ENCODE measurements around the gene POLR2M. TPM values are rescaled to one million over a fixed set of nuclear protein-coding genes. Genes with fewer than 3 reads are reported as not detected.

POLR2M gene
- polyA plus RNA-seq, 1 donor from 2014 or later: 204 TPM

DNA sequence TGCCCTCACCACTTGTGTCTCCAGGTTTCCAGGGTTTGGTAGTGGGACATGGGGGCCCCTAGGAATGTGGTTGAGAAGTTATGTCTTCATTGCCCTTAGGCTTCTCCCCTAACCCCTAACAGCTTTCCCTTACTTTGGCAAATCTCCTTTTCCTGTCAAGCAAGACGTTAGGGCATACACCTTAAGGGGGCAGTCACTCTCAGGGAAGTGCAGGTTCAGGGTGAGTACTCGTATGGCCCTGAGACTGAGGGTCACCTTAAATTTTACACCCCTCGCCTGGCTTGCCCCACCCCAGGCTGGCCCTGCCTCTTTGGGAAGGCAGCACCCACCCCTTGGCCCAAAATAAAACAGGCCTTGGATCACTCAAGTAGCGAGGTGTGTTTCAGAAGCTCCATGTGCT is 33.5 kb downstream of the POLR2M start:
- Histone ChIP-seq H3K36me3 (ENCODE audit: insufficient read depth, low read length) (no peaks in the 10 kb centered on the region), H3K27ac (ENCODE audit: low read length) (no peak overlapping the region), H3K9me2 (ENCODE audit: insufficient read depth, low read length) (no peaks in the 10 kb centered on the region), H2AFZ (ENCODE audit: low read depth, low read length) (no peak overlapping the region), H3K4me3 (ENCODE audit: low read length) (no peak overlapping the region), H3K27me3 (ENCODE audit: insufficient read depth, low read depth, low read length) (no peaks in the 10 kb centered on the region), H3K4me2 (ENCODE audit: low read length) (no peak overlapping the region), H3K79me2 (replicated peaks; ENCODE audit: insufficient read depth, low read length) (no peaks in the 10 kb centered on the region), H3F3A (ENCODE audit: insufficient read depth, low read length, poor library complexity, severe bottlenecking) (no peaks in the 10 kb centered on the region), H3K9ac (ENCODE audit: low read length) (no peak overlapping the region), H3K9me3 (ENCODE audit: low read length) (no peaks in the 10 kb centered on the region), H4K20me1 (ENCODE audit: insufficient read depth) (no peaks in the 10 kb centered on the region)
- TF ChIP-seq, protein P1, sequence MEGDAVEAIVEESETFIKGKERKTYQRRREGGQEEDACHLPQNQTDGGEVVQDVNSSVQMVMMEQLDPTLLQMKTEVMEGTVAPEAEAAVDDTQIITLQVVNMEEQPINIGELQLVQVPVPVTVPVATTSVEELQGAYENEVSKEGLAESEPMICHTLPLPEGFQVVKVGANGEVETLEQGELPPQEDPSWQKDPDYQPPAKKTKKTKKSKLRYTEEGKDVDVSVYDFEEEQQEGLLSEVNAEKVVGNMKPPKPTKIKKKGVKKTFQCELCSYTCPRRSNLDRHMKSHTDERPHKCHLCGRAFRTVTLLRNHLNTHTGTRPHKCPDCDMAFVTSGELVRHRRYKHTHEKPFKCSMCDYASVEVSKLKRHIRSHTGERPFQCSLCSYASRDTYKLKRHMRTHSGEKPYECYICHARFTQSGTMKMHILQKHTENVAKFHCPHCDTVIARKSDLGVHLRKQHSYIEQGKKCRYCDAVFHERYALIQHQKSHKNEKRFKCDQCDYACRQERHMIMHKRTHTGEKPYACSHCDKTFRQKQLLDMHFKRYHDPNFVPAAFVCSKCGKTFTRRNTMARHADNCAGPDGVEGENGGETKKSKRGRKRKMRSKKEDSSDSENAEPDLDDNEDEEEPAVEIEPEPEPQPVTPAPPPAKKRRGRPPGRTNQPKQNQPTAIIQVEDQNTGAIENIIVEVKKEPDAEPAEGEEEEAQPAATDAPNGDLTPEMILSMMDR (IDR thresholded peaks at IDR 0.05; ENCODE audit: poor library complexity, severe bottlenecking): no peak
- no peak for TF ChIP-seq POLR2AphosphoS5 (IDR thresholded peaks at IDR 0.05)
- no peak for TF ChIP-seq SMC3 (conservative IDR thresholded peaks at IDR 0.05; ENCODE audit: poor library complexity)
- TF ChIP-seq EP300 (conservative IDR thresholded peaks at IDR 0.05; ENCODE audit: poor library complexity, severe bottlenecking): no peak
- TF ChIP-seq RAD21 (conservative IDR thresholded peaks at IDR 0.05): no peak
- no peak for TF ChIP-seq TAF1 (IDR thresholded peaks at IDR 0.05; ENCODE audit: low read depth)
- no peak for TF ChIP-seq EZH2 (IDR thresholded peaks at IDR 0.05; ENCODE audit: borderline replicate concordance, insufficient read depth, low read length, poor library complexity, severe bottlenecking)
- TF ChIP-seq, protein P2, sequence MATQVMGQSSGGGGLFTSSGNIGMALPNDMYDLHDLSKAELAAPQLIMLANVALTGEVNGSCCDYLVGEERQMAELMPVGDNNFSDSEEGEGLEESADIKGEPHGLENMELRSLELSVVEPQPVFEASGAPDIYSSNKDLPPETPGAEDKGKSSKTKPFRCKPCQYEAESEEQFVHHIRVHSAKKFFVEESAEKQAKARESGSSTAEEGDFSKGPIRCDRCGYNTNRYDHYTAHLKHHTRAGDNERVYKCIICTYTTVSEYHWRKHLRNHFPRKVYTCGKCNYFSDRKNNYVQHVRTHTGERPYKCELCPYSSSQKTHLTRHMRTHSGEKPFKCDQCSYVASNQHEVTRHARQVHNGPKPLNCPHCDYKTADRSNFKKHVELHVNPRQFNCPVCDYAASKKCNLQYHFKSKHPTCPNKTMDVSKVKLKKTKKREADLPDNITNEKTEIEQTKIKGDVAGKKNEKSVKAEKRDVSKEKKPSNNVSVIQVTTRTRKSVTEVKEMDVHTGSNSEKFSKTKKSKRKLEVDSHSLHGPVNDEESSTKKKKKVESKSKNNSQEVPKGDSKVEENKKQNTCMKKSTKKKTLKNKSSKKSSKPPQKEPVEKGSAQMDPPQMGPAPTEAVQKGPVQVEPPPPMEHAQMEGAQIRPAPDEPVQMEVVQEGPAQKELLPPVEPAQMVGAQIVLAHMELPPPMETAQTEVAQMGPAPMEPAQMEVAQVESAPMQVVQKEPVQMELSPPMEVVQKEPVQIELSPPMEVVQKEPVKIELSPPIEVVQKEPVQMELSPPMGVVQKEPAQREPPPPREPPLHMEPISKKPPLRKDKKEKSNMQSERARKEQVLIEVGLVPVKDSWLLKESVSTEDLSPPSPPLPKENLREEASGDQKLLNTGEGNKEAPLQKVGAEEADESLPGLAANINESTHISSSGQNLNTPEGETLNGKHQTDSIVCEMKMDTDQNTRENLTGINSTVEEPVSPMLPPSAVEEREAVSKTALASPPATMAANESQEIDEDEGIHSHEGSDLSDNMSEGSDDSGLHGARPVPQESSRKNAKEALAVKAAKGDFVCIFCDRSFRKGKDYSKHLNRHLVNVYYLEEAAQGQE (IDR thresholded peaks at IDR 0.05; ENCODE audit: borderline replicate concordance): no peak
- TF ChIP-seq MXI1 (conservative IDR thresholded peaks at IDR 0.05; ENCODE audit: poor library complexity, severe bottlenecking): no peak

DNA sequence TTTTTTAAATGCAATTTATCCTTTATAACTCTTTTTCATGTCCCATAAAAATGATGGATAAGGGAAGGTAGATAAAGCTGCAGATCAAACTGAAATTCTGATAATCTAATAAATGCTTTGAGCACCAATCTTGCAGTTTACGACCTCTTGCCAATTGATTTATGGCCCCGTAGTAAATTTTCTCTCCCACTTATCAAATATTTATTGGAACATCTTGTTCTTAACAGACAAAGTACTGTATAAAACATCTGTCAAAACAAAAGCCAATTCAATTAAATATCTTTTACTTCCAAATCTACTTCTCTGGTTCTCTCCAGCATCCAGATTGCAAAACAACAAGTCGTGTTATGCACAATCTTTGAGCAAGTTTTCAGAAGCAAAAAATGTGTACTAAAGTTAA is 34.6 kb downstream of the POLR2M start:
- Histone ChIP-seq H3K79me2 (replicated peaks; ENCODE audit: insufficient read depth, low read length) (no peaks in the 10 kb centered on the region), H3K9ac (ENCODE audit: low read length) (no peak overlapping the region), H3K27me3 (ENCODE audit: insufficient read depth, low read depth, low read length) (no peaks in the 10 kb centered on the region), H3K27ac (ENCODE audit: low read length) (no peak overlapping the region), H3K4me2 (ENCODE audit: low read length) (no peak overlapping the region), H3F3A (ENCODE audit: insufficient read depth, low read length, poor library complexity, severe bottlenecking) (no peaks in the 10 kb centered on the region), H3K9me2 (ENCODE audit: insufficient read depth, low read length) (no peaks in the 10 kb centered on the region), H2AFZ (ENCODE audit: low read depth, low read length) (no peak overlapping the region), H3K9me3 (ENCODE audit: low read length) (no peaks in the 10 kb centered on the region), H3K4me3 (ENCODE audit: low read length) (no peak overlapping the region), H3K36me3 (ENCODE audit: insufficient read depth, low read length) (no peaks in the 10 kb centered on the region), H4K20me1 (ENCODE audit: insufficient read depth) (no peaks in the 10 kb centered on the region)
- TF ChIP-seq POLR2AphosphoS5 (IDR thresholded peaks at IDR 0.05) (no peak), TAF1 (IDR thresholded peaks at IDR 0.05; ENCODE audit: low read depth) (no peak), EP300 (conservative IDR thresholded peaks at IDR 0.05; ENCODE audit: poor library complexity, severe bottlenecking) (no peak)
- TF ChIP-seq, protein P1 (IDR thresholded peaks at IDR 0.05; ENCODE audit: poor library complexity, severe bottlenecking): no peak
- TF ChIP-seq, protein P2 (IDR thresholded peaks at IDR 0.05; ENCODE audit: borderline replicate concordance): no peak
